PC-3 (cell line): ENCODE measurements around the gene YY1. TPM values are rescaled to one million over a fixed set of nuclear protein-coding genes. Genes with fewer than 3 reads are reported as not detected.

Source experiments
- ATAC-seq: fragments of 200-7000 bp; cut with Tn5 transposase; 2 replicates; pipeline ENCODE4 v1.9.1; 2020; ENCODE audit warnings: mild to moderate bottlenecking, moderate library complexity
- BruUV-seq: library from RNA; stranded (reverse); fragments of 400-500 nt; replicated peaks from 2 replicates; lab custom pipeline; 2021; lab: Mats Ljungman, UMichigan
- CTCF ChIA-PET: fragments of 300-600 bp; sonication (Branson Sonifier 250); formaldehyde crosslinking; loops from one replicate; lab custom pipeline; 2022; ENCODE audit warnings: antibody characterized with exemption; lab: Charles Lee
- POLR2A ChIA-PET: fragments of 300-600 bp; sonication (Branson Sonifier 250); formaldehyde crosslinking; loops from one replicate; lab custom pipeline; 2022; ENCODE audit warnings: antibody characterized with exemption; ENCODE audit not compliant: unreplicated experiment; lab: Charles Lee
- DNase-seq: peaks from one replicate; pipeline ENCODE4 v3.0.0-alpha.2; 2015
- H2AFZ ChIP-seq: fragments of 300-600 bp; sonication (generic); 2 replicates; pipeline ENCODE4 v1.6.0; 2016; ENCODE audit warnings: antibody characterized with exemption, low read length
- H3F3A ChIP-seq: fragments of 300-600 bp; sonication (generic); one replicate; pipeline ENCODE4 v1.6.0; 2017; ENCODE audit warnings: antibody characterized with exemption, low read length, control low read depth, mild to moderate bottlenecking; ENCODE audit not compliant: unreplicated experiment
- H3K27ac ChIP-seq: fragments of 300-600 bp; sonication (generic); 2 replicates; pipeline ENCODE4 v1.5.1; 2016; ENCODE audit warnings: mild to moderate bottlenecking, low read length
- H3K27me3 ChIP-seq: fragments of 300-600 bp; sonication (generic); 2 replicates; pipeline ENCODE4 v1.6.1; 2016; ENCODE audit warnings: low read length, mixed read lengths
- H3K36me3 ChIP-seq: fragments of 300-600 bp; sonication (generic); 2 replicates; pipeline ENCODE4 v1.6.1; 2016; ENCODE audit warnings: low read depth, mixed run types, low read length, mixed read lengths
- H3K4me1 ChIP-seq: fragments of 300-600 bp; sonication (generic); 2 replicates; pipeline ENCODE4 v1.5.1; 2016; ENCODE audit warnings: low read length; ENCODE audit not compliant: insufficient read depth
- H3K4me2 ChIP-seq: fragments of 300-600 bp; sonication (generic); 2 replicates; pipeline ENCODE4 v1.6.0; 2016; ENCODE audit warnings: low read length
- H3K4me3 ChIP-seq: fragments of 300-600 bp; sonication (generic); 2 replicates; pipeline ENCODE4 v1.5.1; 2016; ENCODE audit warnings: mild to moderate bottlenecking, low read length, mixed read lengths
- H3K79me2 ChIP-seq: fragments of 300-600 bp; sonication (generic); 2 replicates; pipeline ENCODE4 v1.6.1; 2017; ENCODE audit warnings: low read length, mixed read lengths
- H3K9ac ChIP-seq: fragments of 300-600 bp; sonication (generic); 2 replicates; pipeline ENCODE4 v1.6.0; 2016; ENCODE audit warnings: mild to moderate bottlenecking, low read length
- H3K9me2 ChIP-seq: fragments of 300-600 bp; sonication (generic); replicated peaks from 2 replicates; pipeline ENCODE4 v1.6.1; 2016; ENCODE audit warnings: mixed run types, low read length, mixed read lengths
- H3K9me3 ChIP-seq: fragments of 300-600 bp; sonication (generic); 2 replicates; pipeline ENCODE4 v1.6.1; 2016; ENCODE audit warnings: low read length, mixed read lengths
- H4K20me1 ChIP-seq: fragments of 300-600 bp; sonication (generic); 2 replicates; pipeline ENCODE4 v1.6.1; 2016; ENCODE audit warnings: low read length, mixed read lengths
- CTCF ChIP-seq: fragments of 300-600 bp; sonication (generic); conservative IDR thresholded peaks from 2 replicates; pipeline ENCODE4 v1.5.1; 2017; ENCODE audit warnings: antibody characterized with exemption, low read depth, mild to moderate bottlenecking, low read length
- EZH2 ChIP-seq: fragments of 300-600 bp; sonication (generic); IDR thresholded peaks from one replicate; pipeline ENCODE4 v1.6.1; 2017; ENCODE audit warnings: antibody characterized with exemption, mild to moderate bottlenecking, low read length; ENCODE audit not compliant: unreplicated experiment
- EZH2phosphoT487 ChIP-seq: fragments of 300-600 bp; sonication (generic); IDR thresholded peaks from 2 replicates; pipeline ENCODE4 v1.6.1; 2018; ENCODE audit warnings: mild to moderate bottlenecking, antibody characterized with exemption, low read length, borderline replicate concordance
- intact Hi-C: fragments of 100-400 bp; cut with micrococcal nuclease; formaldehyde crosslinking; loops from 2 replicates; pipeline ENCODE4 v1.9.0; 2023
- total RNA-seq: library from RNA; depleted of rRNA; stranded (reverse); fragments of >200 nt; gene quantifications from 2 replicates; pipeline ENCODE4 v1.2.3, GENCODE V29; 2014

The YY1 gene
- total RNA-seq, 1 experiment from 2014 or later, result 64.1 TPM

DNA sequence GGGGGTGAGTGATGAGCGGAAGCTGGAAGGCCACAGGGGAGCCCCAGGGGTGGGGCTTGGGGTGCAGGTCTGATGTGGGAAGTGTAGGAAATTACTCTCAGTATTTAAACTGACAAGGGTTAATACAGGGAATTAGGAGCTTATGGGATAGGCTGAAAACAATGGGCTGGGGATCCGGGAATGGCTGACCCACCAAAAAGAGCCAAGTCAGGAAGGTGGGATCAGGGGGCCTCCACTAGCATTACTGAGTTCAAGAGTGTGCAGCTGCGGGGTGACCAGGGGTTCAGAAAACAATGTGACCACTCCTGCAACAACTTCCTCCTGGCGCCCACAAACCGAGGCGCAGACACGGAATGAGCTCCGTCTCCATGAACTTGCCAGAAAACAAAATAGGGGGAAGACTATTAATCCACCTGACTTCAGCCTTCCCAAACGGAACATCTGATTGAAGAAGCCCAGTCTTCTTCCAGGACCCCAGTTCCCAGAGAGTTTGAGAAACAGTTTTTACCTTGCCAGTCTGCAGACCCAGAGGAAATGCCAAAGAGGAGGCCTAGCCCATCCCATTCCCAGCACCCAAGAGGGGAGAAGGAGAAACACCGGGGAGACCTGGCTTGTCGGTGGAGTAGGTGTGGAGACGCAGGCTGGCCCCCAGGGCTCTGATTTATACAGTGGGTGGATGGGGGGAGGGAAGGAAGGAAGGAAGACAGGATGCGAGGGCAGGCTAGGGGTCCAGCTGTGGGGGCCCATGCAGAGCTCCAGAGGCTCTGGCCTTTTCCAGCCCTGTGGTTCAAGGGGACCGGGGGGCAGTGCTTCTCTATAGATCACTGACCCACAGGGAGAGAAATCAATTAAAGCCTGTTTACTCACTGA is 16.5 kb upstream of the YY1 start:
- Histone ChIP-seq H3K9me2 (no peaks in the 10 kb centered on the region), H4K20me1 (no peaks in the 10 kb centered on the region), H3K27ac (no peak overlapping the region), H3K4me3 (peak overlapping the region; percentile 58; the same call in 1 of the 2 replicates), H3F3A (no peaks in the 10 kb centered on the region), H3K9me3 (no peaks in the 10 kb centered on the region), H2AFZ (peak overlapping the region; percentile 58), H3K9ac (no peak overlapping the region), H3K79me2 (no peaks in the 10 kb centered on the region), H3K27me3 (no peaks in the 10 kb centered on the region), H3K4me1 (peaks cover 9% of the 10 kb centered on the region; the same call in 1 of the 2 replicates), H3K36me3 (no peaks in the 10 kb centered on the region), H3K4me2 (peak overlapping the region; percentile 78)
- POLR2A ChIA-PET, result no interaction called here
- CTCF ChIA-PET, result interaction anchor here (0.5 kb wide), 1 partner anchor 277 kb away, joined by 4 read pairs; no protein-coding TSS in a partner anchor
- BruUV-seq, result no TSS peak
- TF ChIP-seq CTCF, result no peak
- no peak for TF ChIP-seq EZH2
- no peak for TF ChIP-seq EZH2phosphoT487
- ATAC-seq (peak; percentile 6; the same call in 1 of the 2 replicates), DNase-seq (no peak)
- intact Hi-C loops, result no loop called here

GRCh38 chr14:100223332-100224201 is 15.4 kb upstream of the YY1 start:
- H4K20me1 ChIP-seq, result no peaks in the 10 kb centered on the region
- no peaks in the 10 kb centered on the region for H3K79me2 ChIP-seq
- peaks cover 9% of the 10 kb centered on the region; the same call in 1 of the 2 replicates for H3K4me1 ChIP-seq
- CTCF ChIA-PET, result no interaction called here
- H3K9me2 ChIP-seq, result no peaks in the 10 kb centered on the region
- TF ChIP-seq EZH2phosphoT487 (no peak), EZH2 (no peak), CTCF (no peak)
- no peaks in the 10 kb centered on the region for H3K9me3 ChIP-seq
- DNase-seq, result no peak
- POLR2A ChIA-PET, result no interaction called here
- no TSS peak for BruUV-seq
- no peak overlapping the region for H3K4me2 ChIP-seq
- ATAC-seq, result no peak
- no peak overlapping the region for H2AFZ ChIP-seq
- H3K9ac ChIP-seq, result no peak overlapping the region
- no peaks in the 10 kb centered on the region for H3K27me3 ChIP-seq
- intact Hi-C loops, result no loop called here
- no peaks in the 10 kb centered on the region for H3K36me3 ChIP-seq
- H3K27ac ChIP-seq, result no peak overlapping the region
- no peaks in the 10 kb centered on the region for H3F3A ChIP-seq
- no peak overlapping the region for H3K4me3 ChIP-seq
